GM18505 (cell line): ENCODE data around the gene RBM11.

ENCODE experiments used
- ATAC-seq: cut with Tn5 transposase; IDR thresholded peaks from one replicate; pipeline ENCODE4 v1.9.1; 2021; ENCODE audit not compliant: unreplicated experiment
- POLR2A ChIP-seq: IDR thresholded peaks from 4 replicates; pipeline ENCODE4 v1.6.1; 2011; ENCODE audit warnings: borderline replicate concordance; ENCODE audit not compliant: insufficient read depth, insufficient read length; ENCODE audit errors: extremely low read depth

RBM11 gene

GRCh38 chr21:14245711-14246110 lies 29.8 kb downstream of the RBM11 start:
- no peak for ATAC-seq
- TF ChIP-seq POLR2A, result no peak

- TF ChIP-seq POLR2A, result no peak
- ATAC-seq, result no peak
Observed at GRCh38 chr21:14251336-14251735, 35.4 kb downstream of the RBM11 start.

GRCh38 chr21:14259747-14260146 lies 43.8 kb downstream of the RBM11 start:
- TF ChIP-seq POLR2A, result no peak
- no peak for ATAC-seq

GRCh38 chr21:14260174-14260764 lies 44.3 kb downstream of the RBM11 start:
- ATAC-seq, result no peak
- no peak for TF ChIP-seq POLR2A

- no peak for TF ChIP-seq POLR2A
- ATAC-seq, result no peak
Observed at GRCh38 chr21:14262039-14262438, 46.1 kb downstream of the RBM11 start.

GRCh38 chr21:14263879-14264278 lies 47.9 kb downstream of the RBM11 start:
- no peak for TF ChIP-seq POLR2A
- ATAC-seq, result no peak

GRCh38 chr21:14265023-14265422 lies 49.1 kb downstream of the RBM11 start:
- no peak for TF ChIP-seq POLR2A
- no peak for ATAC-seq

GRCh38 chr21:14267076-14267475 lies 51.1 kb downstream of the RBM11 start:
- ATAC-seq, result no peak
- no peak for TF ChIP-seq POLR2A

GRCh38 chr21:14270631-14271030 lies 54.7 kb downstream of the RBM11 start:
- no peak for TF ChIP-seq POLR2A
- ATAC-seq, result no peak

- ATAC-seq, result no peak
- TF ChIP-seq POLR2A, result no peak
Observed at GRCh38 chr21:14271053-14271452, 55.1 kb downstream of the RBM11 start.

GRCh38 chr21:14271641-14272040 lies 55.7 kb downstream of the RBM11 start:
- ATAC-seq, result no peak
- TF ChIP-seq POLR2A, result no peak

- no peak for TF ChIP-seq POLR2A
- no peak for ATAC-seq
Observed at GRCh38 chr21:14273736-14274538, 58.0 kb downstream of the RBM11 start.

- no peak for ATAC-seq
- TF ChIP-seq POLR2A, result no peak
Observed at GRCh38 chr21:14275702-14276205, 59.8 kb downstream of the RBM11 start.
